HCT116 (cell line): ENCODE measurements around the gene PLA2G2A.

Source experiments
- CEBPB ChIP-seq: IDR thresholded peaks from 2 replicates; pipeline ENCODE4 v1.6.1; 2012; ENCODE audit warnings: low read depth
- EZH2 ChIP-seq: fragments of 200-600 bp; sonication (generic); IDR thresholded peaks from 2 replicates; pipeline ENCODE4 v1.6.1; 2017; ENCODE audit warnings: antibody characterized with exemption, mixed run types
- EZH2phosphoT487 ChIP-seq: fragments of 200-600 bp; IDR thresholded peaks from 2 replicates; pipeline ENCODE4 v1.6.1; 2018; ENCODE audit warnings: antibody characterized with exemption, borderline replicate concordance
- POLR2A ChIP-seq: IDR thresholded peaks from 2 replicates; pipeline ENCODE4 v1.7.0; 2011; ENCODE audit warnings: borderline replicate concordance; ENCODE audit not compliant: insufficient read depth, insufficient read length; ENCODE audit errors: extremely low read depth
- POLR2AphosphoS5 ChIP-seq: IDR thresholded peaks from 2 replicates; pipeline ENCODE4 v1.6.1; 2011; ENCODE audit warnings: mild to moderate bottlenecking, low read depth, low read length, moderate library complexity
- RAD21 ChIP-seq: IDR thresholded peaks from 2 replicates; pipeline ENCODE4 v1.6.1; 2012; ENCODE audit warnings: low read depth, mild to moderate bottlenecking
- SIN3A ChIP-seq: IDR thresholded peaks from 2 replicates; pipeline ENCODE4 v1.6.1; 2012; ENCODE audit warnings: low read depth
- SP1 ChIP-seq: IDR thresholded peaks from 2 replicates; pipeline ENCODE4 v1.6.1; 2012; ENCODE audit warnings: low read depth
- TCF7L2 ChIP-seq: IDR thresholded peaks from 2 replicates; pipeline ENCODE4 v1.7.0; 2011; ENCODE audit warnings: borderline replicate concordance, inconsistent platforms; ENCODE audit not compliant: insufficient read depth, insufficient read length; ENCODE audit errors: extremely low read depth
- YY1 ChIP-seq: IDR thresholded peaks from 2 replicates; pipeline ENCODE4 v1.6.1; 2011; ENCODE audit warnings: low read length, low read depth, moderate library complexity, mild to moderate bottlenecking; ENCODE audit not compliant: insufficient replicate concordance; ENCODE audit errors: extremely low read depth
- TF ChIP-seq, protein P1 (sequence below): IDR thresholded peaks from 2 replicates; pipeline ENCODE4 v1.6.1; 2012
- TF ChIP-seq, protein P2 (sequence below), 3 experiments: fragments of 200-600 bp in 1 of 3; sonication (generic) in 1 of 3; IDR thresholded peaks in 2 of 3; conservative IDR thresholded peaks in 1 of 3; 2 replicates each; pipeline ENCODE4 v1.5.1; 2012 to 2017; ENCODE audit warnings: low read depth in 2 of 3, low read length in 2 of 3, antibody characterized with exemption in 1 of 3, borderline replicate concordance in 1 of 3, control low read depth in 1 of 3, mild to moderate bottlenecking in 1 of 3, mixed read lengths in 1 of 3, mixed run types in 1 of 3, moderate library complexity in 1 of 3; ENCODE audit not compliant: insufficient read depth in 1 of 3
- TF ChIP-seq, protein P3 (sequence below): IDR thresholded peaks from 2 replicates; pipeline ENCODE4 v1.6.1; 2012

DNA sequence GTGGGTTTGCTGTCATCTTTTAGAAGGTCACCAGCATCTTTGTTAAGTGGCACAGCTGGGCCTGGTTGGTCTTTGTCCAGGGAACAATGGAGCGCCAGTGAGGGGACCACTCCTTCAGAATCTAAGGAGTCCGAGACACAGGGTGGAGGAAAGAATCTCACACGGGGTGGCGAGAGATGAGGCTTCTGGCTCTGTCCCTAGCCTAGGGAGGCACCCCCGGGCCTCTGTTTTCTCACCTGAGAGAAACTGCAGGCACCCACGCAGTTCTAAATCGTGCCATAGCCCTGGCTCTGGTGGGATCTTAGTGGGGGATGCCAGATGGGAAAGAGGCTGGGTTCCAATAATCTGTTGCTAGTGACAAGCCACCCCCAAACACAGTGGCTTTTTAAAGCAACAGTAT is 45.1 kb downstream of the PLA2G2A start:
- TF ChIP-seq, protein P1, sequence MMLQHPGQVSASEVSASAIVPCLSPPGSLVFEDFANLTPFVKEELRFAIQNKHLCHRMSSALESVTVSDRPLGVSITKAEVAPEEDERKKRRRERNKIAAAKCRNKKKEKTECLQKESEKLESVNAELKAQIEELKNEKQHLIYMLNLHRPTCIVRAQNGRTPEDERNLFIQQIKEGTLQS: no peak
- TF ChIP-seq, protein P2, sequence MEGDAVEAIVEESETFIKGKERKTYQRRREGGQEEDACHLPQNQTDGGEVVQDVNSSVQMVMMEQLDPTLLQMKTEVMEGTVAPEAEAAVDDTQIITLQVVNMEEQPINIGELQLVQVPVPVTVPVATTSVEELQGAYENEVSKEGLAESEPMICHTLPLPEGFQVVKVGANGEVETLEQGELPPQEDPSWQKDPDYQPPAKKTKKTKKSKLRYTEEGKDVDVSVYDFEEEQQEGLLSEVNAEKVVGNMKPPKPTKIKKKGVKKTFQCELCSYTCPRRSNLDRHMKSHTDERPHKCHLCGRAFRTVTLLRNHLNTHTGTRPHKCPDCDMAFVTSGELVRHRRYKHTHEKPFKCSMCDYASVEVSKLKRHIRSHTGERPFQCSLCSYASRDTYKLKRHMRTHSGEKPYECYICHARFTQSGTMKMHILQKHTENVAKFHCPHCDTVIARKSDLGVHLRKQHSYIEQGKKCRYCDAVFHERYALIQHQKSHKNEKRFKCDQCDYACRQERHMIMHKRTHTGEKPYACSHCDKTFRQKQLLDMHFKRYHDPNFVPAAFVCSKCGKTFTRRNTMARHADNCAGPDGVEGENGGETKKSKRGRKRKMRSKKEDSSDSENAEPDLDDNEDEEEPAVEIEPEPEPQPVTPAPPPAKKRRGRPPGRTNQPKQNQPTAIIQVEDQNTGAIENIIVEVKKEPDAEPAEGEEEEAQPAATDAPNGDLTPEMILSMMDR (IDR thresholded peaks at IDR 0.05 in 2 of 3, conservative IDR thresholded peaks at IDR 0.05 in 1 of 3; ENCODE audit: borderline replicate concordance in 1 of 3, insufficient read depth in 1 of 3, low read depth in 2 of 3, low read length in 2 of 3): no peak
- TF ChIP-seq SP1 (no peak), EZH2 (no peak), TCF7L2 (no peak), CEBPB (no peak), SIN3A (no peak), POLR2A (no peak), POLR2AphosphoS5 (no peak), EZH2phosphoT487 (no peak), RAD21 (no peak), YY1 (no peak)
- TF ChIP-seq, protein P3, sequence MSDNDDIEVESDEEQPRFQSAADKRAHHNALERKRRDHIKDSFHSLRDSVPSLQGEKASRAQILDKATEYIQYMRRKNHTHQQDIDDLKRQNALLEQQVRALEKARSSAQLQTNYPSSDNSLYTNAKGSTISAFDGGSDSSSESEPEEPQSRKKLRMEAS: no peak
